AG09309 (cell line): ENCODE results near the gene MAP3K5.

Source experiments
- DNase-seq: peaks from one replicate; pipeline ENCODE4 v3.0.0-alpha.2; 2010; ENCODE audit warnings: low read depth
- H3K4me3 ChIP-seq: 2 replicates; pipeline ENCODE4 v1.5.1; 2011; ENCODE audit warnings: mild to moderate bottlenecking, low read depth, low read length, moderate library complexity; ENCODE audit not compliant: control insufficient read depth
- TF ChIP-seq, protein P1 (sequence below): IDR thresholded peaks from 2 replicates; pipeline ENCODE4 v1.5.1; 2011; ENCODE audit warnings: mild to moderate bottlenecking, low read depth, low read length, inconsistent platforms; ENCODE audit not compliant: insufficient read depth, control insufficient read depth; ENCODE audit errors: missing control alignments

The MAP3K5 gene

DNA sequence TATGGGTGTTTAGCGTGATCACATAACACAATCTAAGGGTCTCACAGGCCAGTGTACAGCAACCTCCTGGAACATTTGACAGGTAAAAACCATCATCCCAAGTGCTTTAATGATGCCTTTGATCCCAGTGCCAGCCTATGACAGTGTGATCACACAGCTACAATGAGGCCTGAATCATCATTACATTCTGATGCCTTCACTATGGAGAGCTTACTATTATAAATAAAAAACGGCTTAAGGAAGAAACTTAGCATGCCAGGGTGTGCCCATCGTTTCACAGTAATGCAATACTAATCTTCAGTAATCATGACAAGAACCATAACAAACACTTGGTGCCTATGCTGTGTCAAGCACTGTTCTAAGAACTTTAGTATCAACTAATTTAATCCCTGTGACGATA lies 253.4 kb downstream of the MAP3K5 start:
- DNase-seq: no peak
- no peak overlapping the region for H3K4me3 ChIP-seq
- TF ChIP-seq, protein P1, sequence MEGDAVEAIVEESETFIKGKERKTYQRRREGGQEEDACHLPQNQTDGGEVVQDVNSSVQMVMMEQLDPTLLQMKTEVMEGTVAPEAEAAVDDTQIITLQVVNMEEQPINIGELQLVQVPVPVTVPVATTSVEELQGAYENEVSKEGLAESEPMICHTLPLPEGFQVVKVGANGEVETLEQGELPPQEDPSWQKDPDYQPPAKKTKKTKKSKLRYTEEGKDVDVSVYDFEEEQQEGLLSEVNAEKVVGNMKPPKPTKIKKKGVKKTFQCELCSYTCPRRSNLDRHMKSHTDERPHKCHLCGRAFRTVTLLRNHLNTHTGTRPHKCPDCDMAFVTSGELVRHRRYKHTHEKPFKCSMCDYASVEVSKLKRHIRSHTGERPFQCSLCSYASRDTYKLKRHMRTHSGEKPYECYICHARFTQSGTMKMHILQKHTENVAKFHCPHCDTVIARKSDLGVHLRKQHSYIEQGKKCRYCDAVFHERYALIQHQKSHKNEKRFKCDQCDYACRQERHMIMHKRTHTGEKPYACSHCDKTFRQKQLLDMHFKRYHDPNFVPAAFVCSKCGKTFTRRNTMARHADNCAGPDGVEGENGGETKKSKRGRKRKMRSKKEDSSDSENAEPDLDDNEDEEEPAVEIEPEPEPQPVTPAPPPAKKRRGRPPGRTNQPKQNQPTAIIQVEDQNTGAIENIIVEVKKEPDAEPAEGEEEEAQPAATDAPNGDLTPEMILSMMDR: no peak

DNA sequence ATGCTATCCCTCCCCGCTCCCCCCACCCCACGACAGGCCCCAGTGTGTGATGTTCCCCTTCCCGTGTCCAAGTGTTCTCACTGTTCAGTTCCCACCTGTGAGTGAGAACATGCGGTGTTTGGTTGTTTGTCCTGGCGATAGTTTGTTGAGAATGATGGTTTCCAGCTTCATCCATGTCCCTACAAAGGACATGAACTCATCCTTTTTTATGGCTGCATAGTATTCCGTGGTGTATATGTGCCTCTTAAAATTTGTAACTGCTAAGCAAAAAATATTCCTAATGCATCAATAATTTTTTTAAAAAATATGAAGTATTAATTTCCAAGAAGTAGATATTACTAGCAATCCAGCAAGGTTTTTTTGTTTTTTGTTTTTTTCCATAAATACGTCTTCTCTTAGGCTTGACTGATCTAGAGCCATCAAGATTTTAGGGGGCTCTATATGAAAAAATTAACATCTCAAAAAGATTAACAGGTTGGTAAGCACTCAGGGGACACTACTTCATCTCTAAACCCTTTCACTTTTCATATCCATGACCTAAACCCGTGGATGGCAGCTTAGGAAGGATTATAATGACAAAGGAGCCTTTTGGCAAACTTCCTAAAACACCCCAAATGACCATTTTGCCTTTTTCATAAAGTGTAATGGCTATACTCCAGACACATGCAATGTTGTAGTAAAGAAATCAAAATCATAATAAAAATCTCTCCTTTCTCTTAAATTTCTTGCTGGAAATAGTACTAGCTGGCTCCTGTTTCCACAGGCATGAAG lies 256.2 kb downstream of the MAP3K5 start:
- TF ChIP-seq, protein P1: no peak
- no peak for DNase-seq
- no peak overlapping the region for H3K4me3 ChIP-seq

DNA sequence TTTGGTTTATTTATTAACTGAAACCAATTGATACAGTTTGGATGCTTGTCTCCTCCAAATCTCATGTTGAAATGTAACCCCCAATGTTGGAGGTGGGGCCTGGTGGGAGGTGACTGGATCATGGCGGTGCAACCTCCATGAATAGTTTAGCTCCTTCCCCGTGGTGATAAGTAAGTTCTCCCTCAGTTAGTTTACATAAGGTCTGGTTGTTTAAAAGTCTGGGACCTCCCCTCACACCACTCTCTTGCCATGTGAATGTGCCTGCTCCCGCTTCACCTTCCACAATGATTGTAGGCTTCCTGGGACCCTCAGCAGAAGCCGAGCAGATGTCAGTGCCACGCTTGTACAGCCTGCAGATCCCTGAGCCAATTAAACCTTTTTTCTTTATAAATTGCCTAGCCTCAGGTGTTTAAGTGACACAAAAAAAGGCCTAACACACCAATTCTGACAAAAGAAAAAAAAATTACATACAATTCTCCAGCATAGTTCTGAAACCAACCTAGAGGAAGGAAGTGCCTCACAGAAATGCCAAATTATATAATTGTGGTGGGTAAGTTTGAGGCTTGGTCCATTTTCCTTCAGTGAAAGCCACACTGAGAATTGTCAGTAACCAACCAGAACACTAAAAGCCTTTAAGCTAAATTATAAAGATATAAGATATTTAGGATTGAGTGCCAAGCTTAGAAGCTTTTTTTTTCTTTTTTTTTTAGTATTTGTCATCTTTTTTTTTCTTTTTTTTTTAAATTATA lies 257.1 kb downstream of the MAP3K5 start:
- TF ChIP-seq, protein P1: no peak
- DNase-seq: no peak
- no peak overlapping the region for H3K4me3 ChIP-seq

DNA sequence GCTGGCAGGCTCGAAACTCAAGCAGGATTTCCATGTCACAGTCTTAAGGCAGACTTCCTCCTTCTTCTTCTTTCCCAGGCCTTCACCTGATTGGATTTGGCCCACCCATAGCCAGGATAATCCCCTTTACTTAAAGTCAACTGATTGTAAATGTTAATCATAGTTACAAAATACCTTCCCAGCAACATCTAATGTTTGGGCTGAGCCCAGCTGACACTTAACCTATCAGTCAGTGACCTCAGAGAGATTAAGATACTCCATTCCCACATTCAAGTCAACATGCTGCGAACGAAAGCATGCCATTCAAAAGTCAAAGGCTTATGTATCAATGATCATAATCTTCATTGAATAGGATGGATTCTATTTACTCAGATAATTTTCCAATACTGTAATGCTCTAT lies 258.0 kb downstream of the MAP3K5 start:
- DNase-seq: no peak
- H3K4me3 ChIP-seq: no peak overlapping the region
- TF ChIP-seq, protein P1: no peak

DNA sequence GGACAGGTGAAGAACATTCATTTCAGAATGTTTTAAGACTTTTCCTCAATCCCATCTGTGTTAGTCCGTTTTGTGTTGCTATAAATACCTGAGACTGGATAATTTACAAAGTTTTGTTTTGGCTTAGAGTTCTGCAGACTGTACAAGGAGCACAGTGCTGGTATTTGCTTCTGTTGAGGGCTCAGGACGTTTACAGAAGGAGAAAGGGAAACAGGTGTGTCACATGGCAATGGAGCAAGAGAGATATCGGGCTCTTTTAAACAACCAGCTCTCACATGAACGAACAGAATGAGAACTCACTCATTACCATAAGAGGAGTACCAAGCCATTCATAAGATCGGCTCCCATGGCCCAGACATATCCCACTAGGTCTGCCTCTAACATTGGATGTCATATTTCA lies 258.8 kb downstream of the MAP3K5 start:
- TF ChIP-seq, protein P1: no peak
- H3K4me3 ChIP-seq: no peak overlapping the region
- DNase-seq: no peak

DNA sequence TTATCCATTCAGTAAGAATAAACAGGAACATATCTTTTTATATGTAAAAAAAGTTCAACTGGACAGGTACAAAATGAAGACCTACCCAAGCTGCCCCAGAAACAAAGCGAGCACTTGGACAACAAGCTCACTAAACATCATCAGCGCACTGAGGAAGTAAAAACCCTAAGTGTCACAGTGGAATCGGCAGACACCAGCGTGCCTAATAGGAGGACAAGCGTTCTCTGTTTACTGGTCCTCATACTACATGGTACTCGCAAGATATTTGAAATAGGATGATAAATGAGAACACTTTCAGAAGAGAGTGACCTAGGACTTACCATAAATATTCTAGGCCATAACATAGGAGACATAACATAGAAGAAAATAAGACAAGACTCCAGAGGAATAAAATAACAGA lies 260.2 kb downstream of the MAP3K5 start:
- H3K4me3 ChIP-seq: no peak overlapping the region
- DNase-seq: no peak
- TF ChIP-seq, protein P1: no peak
